Measurements from ENCODE around the gene RSRC1. TPM values are rescaled to one million over a fixed set of nuclear protein-coding genes. Genes with fewer than 3 reads are reported as not detected.

RSRC1 gene
- total and polyA plus RNA-seq, 7 donors, result 14.9 to 60.7 (median 41.0) TPM

DNA sequence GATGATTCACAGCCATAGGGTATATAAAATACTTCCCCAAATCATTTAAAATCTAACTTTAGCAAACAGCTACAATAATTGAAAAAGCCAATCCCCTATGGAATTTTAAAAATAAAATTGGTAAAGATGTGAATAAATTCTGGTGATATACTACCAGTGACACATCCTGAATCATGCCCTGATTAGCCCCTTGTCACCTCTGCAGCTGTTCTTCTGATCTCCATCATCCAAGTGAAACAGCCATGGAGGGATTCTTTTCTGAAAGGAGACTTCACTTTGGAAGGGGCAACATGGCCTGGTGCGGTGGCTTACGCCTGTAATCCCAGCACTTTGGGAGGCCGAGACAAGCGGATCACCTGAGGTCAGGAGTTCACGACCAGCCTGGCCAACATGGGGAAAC lies 345.5 kb downstream of the RSRC1 start:
- Histone ChIP-seq H3K4me3 (no peak overlapping the region), H3K27ac (no peak overlapping the region), H3K4me1 (no peaks in the 10 kb centered on the region), H3K27me3 (no peaks in the 10 kb centered on the region), H3K9me3 (no peaks in the 10 kb centered on the region), H3K36me3 (no peaks in the 10 kb centered on the region)
- intact Hi-C loops (cut with DNase I), result no loop called here
- no peak for DNase-seq
- TF ChIP-seq EP300 (IDR thresholded peaks at IDR 0.05) (no peak), POLR2AphosphoS5 (IDR thresholded peaks at IDR 0.05) (no peak)
- 86 to 97% methylated on average over 5 of the region's 5 CpGs for WGBS, 2 donors

DNA sequence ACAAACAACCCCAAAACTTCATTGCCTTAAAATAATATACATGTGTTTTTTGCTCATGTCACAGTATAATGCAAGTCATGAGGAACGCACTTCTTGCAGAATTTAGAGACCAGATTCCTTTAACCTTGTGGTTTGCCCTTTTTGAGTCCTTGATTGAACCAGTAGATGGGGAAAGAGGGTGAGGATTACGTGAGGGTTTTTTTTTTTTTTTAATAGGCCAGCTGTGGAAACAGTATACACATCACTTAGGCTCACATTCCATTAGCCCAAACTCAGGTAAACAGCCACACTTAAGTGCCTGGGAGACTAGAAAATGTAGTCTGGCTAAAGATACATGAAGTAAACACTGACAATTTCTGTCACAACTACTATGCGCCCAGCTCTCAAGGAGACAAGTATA lies 346.2 kb downstream of the RSRC1 start:
- no peak for DNase-seq
- 80 to 83% methylated on average over 3 of the region's 3 CpGs for whole genome bisulfite sequencing, 2 donors
- Histone ChIP-seq H3K27ac (no peak overlapping the region), H3K9me3 (no peaks in the 10 kb centered on the region), H3K27me3 (no peaks in the 10 kb centered on the region), H3K4me1 (no peaks in the 10 kb centered on the region), H3K36me3 (no peaks in the 10 kb centered on the region), H3K4me3 (no peak overlapping the region)
- TF ChIP-seq POLR2A (IDR thresholded peaks at IDR 0.05) (no peak), EP300 (IDR thresholded peaks at IDR 0.05) (no peak), POLR2AphosphoS5 (IDR thresholded peaks at IDR 0.05) (no peak)
- TF ChIP-seq, protein P1, sequence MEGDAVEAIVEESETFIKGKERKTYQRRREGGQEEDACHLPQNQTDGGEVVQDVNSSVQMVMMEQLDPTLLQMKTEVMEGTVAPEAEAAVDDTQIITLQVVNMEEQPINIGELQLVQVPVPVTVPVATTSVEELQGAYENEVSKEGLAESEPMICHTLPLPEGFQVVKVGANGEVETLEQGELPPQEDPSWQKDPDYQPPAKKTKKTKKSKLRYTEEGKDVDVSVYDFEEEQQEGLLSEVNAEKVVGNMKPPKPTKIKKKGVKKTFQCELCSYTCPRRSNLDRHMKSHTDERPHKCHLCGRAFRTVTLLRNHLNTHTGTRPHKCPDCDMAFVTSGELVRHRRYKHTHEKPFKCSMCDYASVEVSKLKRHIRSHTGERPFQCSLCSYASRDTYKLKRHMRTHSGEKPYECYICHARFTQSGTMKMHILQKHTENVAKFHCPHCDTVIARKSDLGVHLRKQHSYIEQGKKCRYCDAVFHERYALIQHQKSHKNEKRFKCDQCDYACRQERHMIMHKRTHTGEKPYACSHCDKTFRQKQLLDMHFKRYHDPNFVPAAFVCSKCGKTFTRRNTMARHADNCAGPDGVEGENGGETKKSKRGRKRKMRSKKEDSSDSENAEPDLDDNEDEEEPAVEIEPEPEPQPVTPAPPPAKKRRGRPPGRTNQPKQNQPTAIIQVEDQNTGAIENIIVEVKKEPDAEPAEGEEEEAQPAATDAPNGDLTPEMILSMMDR (IDR thresholded peaks at IDR 0.05), result no peak
- intact Hi-C loops (cut with DNase I), result no loop called here

DNA sequence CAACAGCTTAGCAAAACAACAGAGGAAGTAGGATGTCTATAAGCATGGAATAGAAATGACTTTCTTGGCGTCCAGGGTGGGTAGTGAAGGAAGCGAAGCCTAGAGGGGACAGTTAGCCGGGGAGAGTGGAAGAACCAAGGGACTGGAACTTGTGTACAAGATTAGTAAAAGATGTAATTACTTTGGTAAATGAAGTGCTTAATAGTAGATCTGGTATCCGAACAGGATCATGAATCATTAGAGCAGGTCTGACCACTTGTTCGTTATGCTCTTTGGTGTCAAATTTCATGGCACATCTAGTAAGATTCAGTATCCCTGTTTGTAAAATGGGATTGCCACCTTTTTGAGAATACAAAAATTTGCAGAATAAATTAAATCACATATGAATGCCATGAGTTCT lies 348.6 kb downstream of the RSRC1 start:
- Histone ChIP-seq H3K27ac (no peak overlapping the region), H3K27me3 (no peaks in the 10 kb centered on the region), H3K36me3 (no peaks in the 10 kb centered on the region), H3K4me1 (no peaks in the 10 kb centered on the region), H3K4me3 (no peak overlapping the region), H3K9me3 (no peaks in the 10 kb centered on the region)
- 95 to 96% methylated on average over 5 of the region's 5 CpGs for WGBS, 2 donors
- DNase-seq, result no peak
- intact Hi-C loops (cut with DNase I), result no loop called here
- TF ChIP-seq POLR2A (IDR thresholded peaks at IDR 0.05) (no peak), POLR2AphosphoS5 (IDR thresholded peaks at IDR 0.05) (no peak), EP300 (IDR thresholded peaks at IDR 0.05) (no peak)
- TF ChIP-seq, protein P1 (IDR thresholded peaks at IDR 0.05), result no peak

DNA sequence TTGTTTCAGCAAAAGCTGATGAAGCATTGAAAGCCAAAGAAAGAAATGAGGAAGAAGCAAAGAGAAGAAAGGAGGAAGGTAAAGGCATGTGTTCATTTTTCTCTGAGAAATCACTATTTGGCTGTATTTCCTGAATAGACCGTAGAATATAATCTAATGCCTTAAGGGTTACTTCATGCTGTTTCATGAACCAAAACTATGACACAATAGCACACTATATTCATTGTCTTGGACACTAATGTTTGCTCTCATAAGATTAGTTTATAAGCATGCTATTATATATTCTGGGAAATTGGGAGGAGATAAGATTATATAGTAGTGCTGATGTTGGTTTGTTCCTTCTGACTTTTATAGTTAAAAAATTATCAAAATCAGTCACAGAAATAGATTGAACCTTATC lies 351.0 kb downstream of the RSRC1 start:
- intact Hi-C loops (cut with DNase I), result no loop called here
- H3K4me1 ChIP-seq, result no peaks in the 10 kb centered on the region
- no peaks in the 10 kb centered on the region for H3K36me3 ChIP-seq
- no peak overlapping the region for H3K27ac ChIP-seq
- H3K4me3 ChIP-seq, result no peak overlapping the region
- 17 to 65% methylated on average over 1 of the region's 1 CpG for WGBS, 2 donors
- DNase-seq, result no peak
- H3K27me3 ChIP-seq, result no peaks in the 10 kb centered on the region
- TF ChIP-seq EP300 (IDR thresholded peaks at IDR 0.05) (no peak), POLR2AphosphoS5 (IDR thresholded peaks at IDR 0.05) (no peak), POLR2A (IDR thresholded peaks at IDR 0.05) (no peak)
- TF ChIP-seq, protein P1 (IDR thresholded peaks at IDR 0.05), result no peak
- no peaks in the 10 kb centered on the region for H3K9me3 ChIP-seq

DNA sequence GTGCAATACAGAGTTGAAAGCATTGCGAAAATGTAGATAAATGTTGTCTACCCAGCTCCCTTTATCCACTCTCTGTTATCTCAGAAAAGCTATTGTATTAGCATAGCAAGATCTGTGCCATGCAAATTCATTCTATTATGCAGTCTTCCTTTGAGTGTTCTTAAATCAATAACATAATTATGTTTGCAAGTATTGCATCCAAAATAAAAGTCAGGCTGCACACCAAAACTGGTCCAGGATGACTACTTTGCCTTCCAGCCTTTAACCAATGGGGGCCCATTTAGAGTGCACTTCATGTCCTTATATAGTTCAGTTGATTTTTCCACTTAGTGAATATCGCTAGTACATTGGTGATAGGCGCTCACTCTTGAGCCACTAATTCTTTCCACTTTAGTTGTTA lies 353.7 kb downstream of the RSRC1 start:
- intact Hi-C loops (cut with DNase I), result no loop called here
- TF ChIP-seq, protein P1 (IDR thresholded peaks at IDR 0.05), result no peak
- no peak for TF ChIP-seq POLR2A (IDR thresholded peaks at IDR 0.05)
- TF ChIP-seq EP300 (IDR thresholded peaks at IDR 0.05), result no peak
- no peak for TF ChIP-seq POLR2AphosphoS5 (IDR thresholded peaks at IDR 0.05)
- 75 to 91% methylated on average over 3 of the region's 3 CpGs for WGBS, 2 donors
- Histone ChIP-seq H3K4me1 (no peaks in the 10 kb centered on the region), H3K36me3 (no peaks in the 10 kb centered on the region), H3K4me3 (no peak overlapping the region), H3K27ac (no peak overlapping the region), H3K27me3 (no peaks in the 10 kb centered on the region), H3K9me3 (no peaks in the 10 kb centered on the region)
- no peak for DNase-seq

Data from sigmoid colon (tissue), 7 donors.